Uterus (tissue), 4 donors: ENCODE data around the gene ITCH. TPM values are rescaled to one million over a fixed set of nuclear protein-coding genes. Genes with fewer than 3 reads are reported as not detected.
"Not testable (repeated sequence)": the region's sequence is repeated elsewhere in the genome, so short reads cannot be mapped to it uniquely, and the experiment has no call there.

Source experiments
- DNase-seq, 2 donors: peaks; one replicate each; pipeline ENCODE4 v3.0.0-alpha.2; 2019 to 2020
- H3K27ac ChIP-seq, 2 donors: fragments of 200-600 bp; sonication (generic); 1 replicate in 1 of 2; 2 replicates in 1 of 2; pipeline ENCODE4 v1.5.1; 2016 to 2018
- H3K27me3 ChIP-seq, 2 donors: fragments of 200-600 bp; sonication (generic); one replicate each; pipeline ENCODE4 v1.5.1; 2018 to 2019; ENCODE audit warnings: control low read depth in 1 of 2
- H3K36me3 ChIP-seq, 2 donors: fragments of 200-600 bp; sonication (generic); one replicate each; pipeline ENCODE4 v1.5.1; 2019; ENCODE audit warnings: control low read depth in 1 of 2
- H3K4me1 ChIP-seq, 2 donors: fragments of 200-600 bp; sonication (generic); one replicate each; pipeline ENCODE4 v1.5.1; 2018 to 2019; ENCODE audit warnings: control low read depth in 1 of 2
- H3K4me3 ChIP-seq, 2 donors: fragments of 200-600 bp; sonication (generic); 1 replicate in 1 of 2; 2 replicates in 1 of 2; pipeline ENCODE4 v1.5.1; 2018 to 2019; ENCODE audit warnings: mild to moderate bottlenecking in 1 of 2
- H3K9me3 ChIP-seq, 2 donors: fragments of 200-600 bp; sonication (generic); one replicate each; pipeline ENCODE4 v1.5.1; 2019; ENCODE audit warnings: control low read depth in 1 of 2
- POLR2A ChIP-seq, 2 donors: fragments of 450-650 bp; IDR thresholded peaks; one replicate each; pipeline ENCODE4 v1.6.1; 2016; ENCODE audit warnings: antibody characterized with exemption in 2 of 2, mild to moderate bottlenecking in 1 of 2, moderate library complexity in 1 of 2
- intact Hi-C: fragments of 100-400 bp; cut with DNase I; formaldehyde crosslinking; loops from one replicate; pipeline ENCODE4 v1.15.1; 2023; ENCODE audit warnings: low total_unique reads
- total RNA-seq, 4 donors: library from RNA; depleted of rRNA in 3 of 4; stranded (reverse); fragments of >200 nt in 3 of 4; gene quantifications; one replicate each; pipeline versions ENCODE4 v1.1.0 to v1.2.4, GENCODE V29; 2014 to 2023
- TF ChIP-seq, protein P1 (sequence below), 4 experiments: fragments of 200-600 bp in 2 of 4; fragments of 450-650 bp in 2 of 4; sonication (generic) in 2 of 4; IDR thresholded peaks; one replicate each; pipeline ENCODE4 v1.5.1; 2016 to 2019; ENCODE audit warnings: antibody characterized with exemption in 4 of 4, mild to moderate bottlenecking in 2 of 4, moderate library complexity in 1 of 4
- donor health status: DM: yes; HTN: yes; CAD: no.

The ITCH gene
- total RNA-seq, 4 donors from 2014 or later: 35.6 to 97.9 (median 65.4) TPM

DNA sequence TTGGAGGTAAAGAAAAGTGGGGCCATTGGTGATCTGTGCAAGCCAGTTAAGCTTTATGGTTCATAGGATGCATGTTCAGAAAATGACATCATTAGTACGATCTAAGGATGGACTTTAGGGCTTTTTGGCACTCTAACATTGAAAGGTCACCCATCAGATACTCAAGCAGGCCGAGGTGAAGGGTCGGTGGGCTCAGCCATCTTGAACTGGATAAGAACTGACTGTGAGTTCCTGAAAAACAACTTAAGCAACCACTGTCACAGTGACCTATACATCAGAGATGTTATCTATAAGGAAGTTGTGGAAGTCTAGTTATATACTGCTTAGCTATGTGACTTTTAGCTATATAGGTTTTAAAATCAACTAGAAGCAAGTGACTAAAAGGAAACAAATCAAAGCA is 13.0 kb upstream of the ITCH start:
- intact Hi-C loops: no loop called here
- H3K4me1 ChIP-seq: no peaks in the 10 kb centered on the region
- H3K36me3 ChIP-seq: no peaks in the 10 kb centered on the region
- TF ChIP-seq, protein P1, sequence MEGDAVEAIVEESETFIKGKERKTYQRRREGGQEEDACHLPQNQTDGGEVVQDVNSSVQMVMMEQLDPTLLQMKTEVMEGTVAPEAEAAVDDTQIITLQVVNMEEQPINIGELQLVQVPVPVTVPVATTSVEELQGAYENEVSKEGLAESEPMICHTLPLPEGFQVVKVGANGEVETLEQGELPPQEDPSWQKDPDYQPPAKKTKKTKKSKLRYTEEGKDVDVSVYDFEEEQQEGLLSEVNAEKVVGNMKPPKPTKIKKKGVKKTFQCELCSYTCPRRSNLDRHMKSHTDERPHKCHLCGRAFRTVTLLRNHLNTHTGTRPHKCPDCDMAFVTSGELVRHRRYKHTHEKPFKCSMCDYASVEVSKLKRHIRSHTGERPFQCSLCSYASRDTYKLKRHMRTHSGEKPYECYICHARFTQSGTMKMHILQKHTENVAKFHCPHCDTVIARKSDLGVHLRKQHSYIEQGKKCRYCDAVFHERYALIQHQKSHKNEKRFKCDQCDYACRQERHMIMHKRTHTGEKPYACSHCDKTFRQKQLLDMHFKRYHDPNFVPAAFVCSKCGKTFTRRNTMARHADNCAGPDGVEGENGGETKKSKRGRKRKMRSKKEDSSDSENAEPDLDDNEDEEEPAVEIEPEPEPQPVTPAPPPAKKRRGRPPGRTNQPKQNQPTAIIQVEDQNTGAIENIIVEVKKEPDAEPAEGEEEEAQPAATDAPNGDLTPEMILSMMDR (IDR thresholded peaks at IDR 0.05): no peak
- no peak for TF ChIP-seq POLR2A (IDR thresholded peaks at IDR 0.05)
- H3K27me3 ChIP-seq: no peaks in the 10 kb centered on the region
- no peaks in the 10 kb centered on the region for H3K9me3 ChIP-seq
- DNase-seq: no peak
- H3K27ac ChIP-seq: no peak overlapping the region
- H3K4me3 ChIP-seq: no peak overlapping the region

GRCh38 chr20:34353467-34353866 is 9.6 kb upstream of the ITCH start:
- H3K27ac ChIP-seq, DNase-seq, H3K36me3 ChIP-seq, intact Hi-C loops, H3K27me3 ChIP-seq, H3K9me3 ChIP-seq, H3K4me1 ChIP-seq, H3K4me3 ChIP-seq: not testable (repeated sequence)

GRCh38 chr20:34355427-34355826 is 7.6 kb upstream of the ITCH start:
- DNase-seq: no peak
- no peaks in the 10 kb centered on the region for H3K9me3 ChIP-seq
- intact Hi-C loops: no loop called here
- no peaks in the 10 kb centered on the region for H3K27me3 ChIP-seq
- H3K27ac ChIP-seq: no peak overlapping the region
- no peaks in the 10 kb centered on the region for H3K36me3 ChIP-seq
- H3K4me1 ChIP-seq: no peaks in the 10 kb centered on the region
- no peak for TF ChIP-seq POLR2A (IDR thresholded peaks at IDR 0.05)
- TF ChIP-seq, protein P1 (IDR thresholded peaks at IDR 0.05): no peak
- no peak overlapping the region for H3K4me3 ChIP-seq

- H3K27ac ChIP-seq, H3K9me3 ChIP-seq, H3K4me1 ChIP-seq, H3K36me3 ChIP-seq, intact Hi-C loops, H3K4me3 ChIP-seq, H3K27me3 ChIP-seq, DNase-seq: not testable (repeated sequence)
Observed at GRCh38 chr20:34359729-34360128, 3.3 kb upstream of the ITCH start.

- Histone ChIP-seq H3K36me3 (no peaks in the 10 kb centered on the region), H3K27ac (peak overlapping the region; percentile 92), H3K27me3 (no peaks in the 10 kb centered on the region), H3K4me3 (peak overlapping the region in 1 of 2 donors; percentile 82), H3K9me3 (no peaks in the 10 kb centered on the region), H3K4me1 (peaks cover 7 to 14% of the 10 kb centered on the region in 2 donors)
- intact Hi-C loops: no loop called here
- DNase-seq: no peak
- no peak for TF ChIP-seq POLR2A (IDR thresholded peaks at IDR 0.05)
- TF ChIP-seq, protein P1 (IDR thresholded peaks at IDR 0.05): no peak
Observed at GRCh38 chr20:34362502-34363061, 491 bp upstream of the ITCH start.

DNA sequence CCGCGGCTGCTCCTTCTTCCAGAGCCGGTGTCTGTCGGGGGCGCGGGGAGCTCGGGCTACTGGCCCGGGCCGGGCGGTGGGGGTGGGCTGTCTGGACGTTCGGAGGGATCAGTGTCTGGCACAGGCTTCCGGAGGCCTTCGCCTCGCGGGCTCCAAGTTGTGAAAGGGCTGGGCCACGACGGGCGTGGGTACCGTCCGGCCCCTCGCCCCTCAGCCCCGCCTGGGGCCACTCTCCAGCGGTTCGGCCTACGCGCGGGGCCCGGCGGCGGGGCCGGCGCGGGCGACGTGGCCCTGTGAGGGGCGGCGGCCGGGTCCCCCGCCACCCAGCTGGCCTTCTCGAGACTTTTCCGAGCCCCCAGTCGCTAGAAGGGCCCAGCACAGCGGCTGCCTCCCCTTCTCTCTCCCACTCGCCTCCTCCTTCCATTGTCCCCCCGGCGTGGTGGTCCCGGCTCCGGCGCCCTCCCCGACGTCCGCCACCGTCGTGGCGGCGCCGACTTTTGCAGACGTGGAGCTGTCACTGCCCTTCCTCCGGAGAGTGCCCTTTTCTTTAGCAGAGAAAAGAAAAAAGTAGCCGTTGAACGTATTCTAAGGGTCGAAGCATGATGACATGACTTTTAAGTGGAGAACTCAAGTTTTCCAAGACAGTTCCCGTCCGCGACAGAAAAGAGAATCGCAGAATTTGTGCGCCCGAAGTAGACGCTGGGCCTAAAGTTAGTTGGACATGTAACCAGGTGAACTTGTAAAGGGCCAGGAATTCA is 571 bp downstream of the ITCH start:
- no peaks in the 10 kb centered on the region for H3K9me3 ChIP-seq
- no peaks in the 10 kb centered on the region for H3K27me3 ChIP-seq
- H3K36me3 ChIP-seq: no peaks in the 10 kb centered on the region
- TF ChIP-seq, protein P1 (IDR thresholded peaks at IDR 0.05): no peak
- no peak for TF ChIP-seq POLR2A (IDR thresholded peaks at IDR 0.05)
- intact Hi-C loops: no loop called here
- peak overlapping the region; percentile 92 for H3K27ac ChIP-seq
- DNase-seq: peak in 1 of 2 donors; percentile 21
- peak overlapping the region; percentile 82 to 93 for H3K4me3 ChIP-seq
- H3K4me1 ChIP-seq: peaks cover 7 to 14% of the 10 kb centered on the region in 2 donors
